GM21360 (cell line): ENCODE data around the gene SLC16A10.
"Not testable (repeated sequence)": the region's sequence is repeated elsewhere in the genome, so short reads cannot be mapped to it uniquely, and the experiment has no call there.

ENCODE experiments used
- ATAC-seq: cut with Tn5 transposase; IDR thresholded peaks from one replicate; pipeline ENCODE4 v1.9.1; 2021; ENCODE audit warnings: mild to moderate bottlenecking, moderate library complexity; ENCODE audit not compliant: unreplicated experiment

The SLC16A10 gene

DNA sequence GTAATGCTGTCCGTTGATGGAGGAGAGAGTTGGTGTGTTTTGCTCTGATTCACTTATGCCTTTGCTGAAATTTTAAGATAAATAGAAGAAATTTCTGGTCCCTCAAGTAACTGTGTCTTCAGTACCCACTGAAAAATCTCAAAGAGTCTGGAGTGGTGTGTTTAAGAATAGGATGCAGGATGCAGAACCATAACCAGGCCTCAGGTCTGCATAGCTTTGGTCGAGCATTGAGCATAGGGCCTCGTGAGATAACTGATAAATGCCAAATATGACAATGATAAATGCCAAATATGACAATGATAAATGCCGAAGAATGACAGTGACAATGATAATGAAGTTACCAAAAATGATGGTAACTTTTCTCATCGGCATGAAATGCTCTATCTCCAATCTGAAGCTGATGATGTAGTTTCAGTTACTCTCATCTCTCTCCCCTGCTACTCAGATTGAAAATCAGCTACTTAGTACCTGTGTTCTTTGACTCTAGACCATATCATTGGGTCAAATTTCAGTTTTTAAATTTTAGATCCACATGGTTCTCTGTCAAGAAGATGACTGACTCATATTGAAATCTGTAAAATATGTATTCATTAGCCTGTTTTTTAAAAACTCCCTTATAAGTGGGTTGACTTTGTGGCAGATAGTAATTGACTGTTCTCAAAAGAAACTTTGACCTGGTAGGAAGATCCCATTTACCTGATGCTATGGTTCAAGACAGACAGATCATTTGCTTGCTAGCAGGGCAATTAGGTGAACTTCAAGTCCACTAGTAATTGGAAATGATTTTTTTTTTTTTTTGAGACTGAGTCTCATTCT lies 96.6 kb downstream of the SLC16A10 start:
- no peak for ATAC-seq

DNA sequence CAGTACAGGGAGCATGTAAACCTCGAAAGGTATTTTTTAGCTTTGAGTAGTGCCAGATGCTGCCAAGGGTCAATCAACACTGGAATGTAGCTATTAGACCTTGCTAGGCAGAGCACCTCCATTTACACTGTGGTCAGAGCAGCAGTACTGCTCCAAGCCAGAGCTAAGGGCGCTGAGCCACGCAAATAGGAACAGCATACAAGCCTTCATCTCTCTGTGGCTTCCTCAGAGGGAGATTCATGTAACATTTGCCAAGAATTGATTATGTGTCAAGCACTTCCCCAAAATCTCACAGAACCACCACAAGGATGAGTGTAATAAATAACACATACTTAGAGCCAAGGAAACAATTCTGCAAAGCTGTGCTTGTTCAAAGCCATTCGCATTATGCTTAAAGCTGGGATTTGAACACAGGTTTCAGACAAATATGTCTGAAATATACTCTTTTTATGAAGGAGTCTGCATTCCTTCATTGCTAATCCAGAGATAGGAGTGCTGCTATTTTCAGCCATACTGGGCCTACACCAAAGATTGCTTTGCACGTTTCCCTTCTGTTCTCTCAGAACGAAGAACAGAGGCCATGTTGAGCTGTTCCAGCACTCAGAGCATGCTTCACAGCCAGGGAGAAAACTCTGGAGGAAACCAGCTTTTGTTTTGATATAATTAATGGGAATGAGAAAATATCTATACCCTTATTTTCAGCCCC lies 97.7 kb downstream of the SLC16A10 start:
- no peak for ATAC-seq

DNA sequence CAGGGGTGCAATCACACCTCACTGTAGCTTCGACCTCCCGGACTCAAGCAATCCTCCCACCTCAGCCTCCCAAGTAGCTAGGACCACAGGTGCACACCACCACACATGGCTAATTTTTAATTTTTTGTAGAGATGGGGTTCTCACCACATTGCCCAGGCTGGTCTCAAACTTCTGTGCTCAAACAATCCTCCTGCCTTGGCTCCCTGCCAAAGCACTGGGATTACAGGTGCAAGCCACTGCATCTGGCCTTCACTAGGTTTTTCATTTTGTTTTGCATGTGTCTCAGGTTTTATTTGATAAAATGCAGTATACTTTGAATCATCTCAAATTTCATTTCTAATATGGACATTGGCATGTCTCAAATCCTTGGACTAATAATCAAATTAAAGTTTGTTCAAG lies 98.7 kb downstream of the SLC16A10 start:
- ATAC-seq = no peak

DNA sequence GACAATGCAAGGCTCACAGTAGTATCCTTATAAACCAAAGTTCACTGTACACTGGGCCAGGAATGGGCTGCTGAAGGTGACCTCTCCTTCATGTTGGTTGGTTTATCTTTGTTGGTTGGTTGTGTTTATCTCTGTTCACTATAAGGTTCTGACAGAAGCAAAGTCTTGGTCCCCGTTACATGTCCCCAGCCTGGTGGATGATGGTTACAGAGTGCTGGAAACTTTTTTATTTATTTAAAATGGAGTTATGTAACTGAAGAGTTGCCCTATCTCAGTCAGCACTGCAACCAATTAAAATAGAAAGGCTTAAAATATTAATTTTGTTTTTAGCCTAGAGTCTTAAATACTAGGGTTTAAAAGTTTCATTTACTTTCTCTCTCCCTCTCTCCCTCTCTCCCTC lies 100.6 kb downstream of the SLC16A10 start:
- ATAC-seq = no peak

DNA sequence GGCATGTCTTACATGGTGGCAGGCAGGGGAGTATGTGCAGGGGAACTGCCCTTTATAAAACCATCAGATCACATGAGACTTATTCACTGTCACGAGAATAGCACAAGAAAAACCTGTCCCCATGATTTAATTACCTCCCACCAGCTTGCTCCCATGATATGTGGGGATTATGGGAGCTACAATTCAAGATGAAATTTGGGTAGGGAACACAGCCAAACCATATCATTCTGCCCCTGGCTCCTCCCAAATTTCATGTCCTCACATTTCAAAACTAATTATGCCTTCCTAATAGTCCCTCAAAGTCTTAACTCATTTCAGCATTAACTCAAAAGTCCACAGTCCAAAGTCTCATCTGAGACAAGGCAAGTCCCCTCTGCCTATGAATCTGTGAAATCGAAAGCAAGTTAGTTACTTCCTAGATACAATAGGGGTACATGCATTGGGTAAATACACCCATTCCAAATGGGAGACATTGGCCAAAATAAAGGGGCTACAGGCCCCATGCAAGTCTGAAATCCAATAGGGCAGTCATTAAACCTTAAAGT lies 102.4 kb downstream of the SLC16A10 start:
- not testable (repeated sequence) for ATAC-seq

DNA sequence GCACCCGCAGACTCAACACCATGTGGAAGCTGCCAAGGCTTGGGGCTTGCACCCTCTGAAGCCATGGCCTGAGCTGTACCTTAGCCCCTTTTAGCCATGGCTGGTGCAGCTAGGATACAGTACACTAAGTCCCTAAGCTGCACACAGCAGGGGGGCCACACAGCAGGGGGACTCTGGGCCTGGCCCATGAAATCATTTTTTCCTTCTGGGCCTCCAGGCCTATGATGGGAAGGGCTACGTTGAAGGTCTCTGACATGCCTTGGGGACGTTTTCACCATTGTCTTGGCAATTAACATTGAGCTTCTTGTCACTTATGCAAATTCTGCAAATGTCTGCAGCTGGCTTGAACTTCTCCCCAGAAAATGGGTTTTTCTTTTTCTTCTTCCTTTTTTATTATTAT lies 103.3 kb downstream of the SLC16A10 start:
- ATAC-seq = no peak

DNA sequence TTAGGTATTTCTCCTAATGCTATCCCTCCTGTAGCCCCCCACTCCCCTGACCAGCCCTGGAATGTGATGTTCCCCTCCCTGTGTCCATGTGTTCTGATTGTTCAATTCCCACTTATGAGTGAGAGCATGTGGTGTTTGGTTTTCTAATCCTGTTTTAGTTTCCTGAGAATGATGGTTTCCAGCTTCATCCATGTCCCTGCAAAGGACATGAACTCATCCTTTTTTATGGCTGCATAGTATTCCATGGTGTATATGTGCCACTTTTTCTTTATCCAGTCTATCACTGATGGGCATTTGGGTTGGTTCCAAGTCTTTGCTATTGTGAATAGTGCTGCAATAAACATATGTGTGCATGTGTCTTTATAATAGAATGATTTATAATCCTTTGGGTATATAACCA lies 103.8 kb downstream of the SLC16A10 start:
- not testable (repeated sequence) for ATAC-seq

DNA sequence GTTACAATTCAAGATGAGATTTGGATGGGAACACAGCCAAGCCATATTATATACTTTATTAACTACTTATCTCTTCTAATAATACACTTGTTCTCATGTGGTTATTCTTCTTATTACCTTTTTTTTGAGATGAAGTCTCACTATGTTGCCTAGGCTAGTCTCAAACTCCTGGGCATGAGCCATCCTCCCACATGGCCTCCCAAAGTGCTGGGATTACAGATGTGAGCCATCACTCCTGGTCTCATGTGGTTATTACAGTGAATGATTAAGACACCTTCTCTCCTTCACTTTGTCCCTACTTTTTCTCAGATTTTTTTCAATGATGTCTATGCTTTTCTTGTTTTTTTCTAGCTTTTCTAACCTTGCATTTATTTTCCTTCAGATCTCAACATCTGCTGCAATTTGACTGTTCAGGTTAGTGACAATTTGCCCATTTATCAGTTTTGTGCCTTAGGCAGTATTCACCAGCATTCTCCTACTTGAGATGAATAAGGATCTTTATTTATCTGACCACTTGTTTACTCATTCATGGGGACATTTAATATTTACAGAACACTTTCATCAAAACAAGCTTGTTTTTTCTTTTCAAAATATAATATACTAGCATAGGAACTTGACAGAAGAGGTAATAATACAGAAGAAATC lies 105.7 kb downstream of the SLC16A10 start:
- ATAC-seq = no peak

DNA sequence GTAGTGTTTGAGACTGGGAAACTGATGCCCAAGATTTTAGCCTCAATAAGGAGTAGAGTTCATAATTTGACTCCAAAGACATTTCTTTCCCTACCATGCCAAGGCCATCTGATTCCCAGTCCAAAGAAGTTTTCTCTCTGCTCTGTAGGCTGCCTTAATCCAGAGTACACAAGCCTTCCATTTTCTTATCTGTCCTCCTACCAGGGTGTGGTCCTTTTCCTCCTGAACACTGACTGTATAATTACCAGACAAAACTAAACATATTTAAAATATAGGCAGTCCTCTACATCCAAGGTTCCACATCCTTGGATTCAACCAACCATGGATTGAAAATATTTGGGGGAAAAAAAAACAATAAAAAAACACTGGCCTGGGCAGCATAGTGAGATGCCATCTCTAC lies 108.4 kb downstream of the SLC16A10 start:
- no peak for ATAC-seq

DNA sequence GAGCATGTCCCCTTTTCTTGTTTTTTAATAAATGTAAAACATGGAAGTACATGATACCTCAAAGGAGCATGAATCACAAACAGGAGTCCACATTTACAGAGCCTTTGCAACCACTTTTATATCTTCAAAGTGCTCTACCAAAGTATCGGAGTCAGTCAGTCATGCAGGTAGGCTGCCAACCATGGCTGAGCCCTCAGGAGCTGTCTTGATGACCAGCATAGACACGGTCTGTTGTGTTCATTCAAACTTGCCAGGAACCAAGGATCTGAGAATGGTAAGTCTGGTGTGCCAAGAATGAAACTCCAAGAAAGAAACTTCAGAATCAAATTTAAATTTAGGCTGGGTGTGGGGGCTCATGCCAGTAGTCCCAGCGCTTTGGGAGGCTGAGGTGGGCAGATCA lies 111.5 kb downstream of the SLC16A10 start:
- no peak for ATAC-seq

DNA sequence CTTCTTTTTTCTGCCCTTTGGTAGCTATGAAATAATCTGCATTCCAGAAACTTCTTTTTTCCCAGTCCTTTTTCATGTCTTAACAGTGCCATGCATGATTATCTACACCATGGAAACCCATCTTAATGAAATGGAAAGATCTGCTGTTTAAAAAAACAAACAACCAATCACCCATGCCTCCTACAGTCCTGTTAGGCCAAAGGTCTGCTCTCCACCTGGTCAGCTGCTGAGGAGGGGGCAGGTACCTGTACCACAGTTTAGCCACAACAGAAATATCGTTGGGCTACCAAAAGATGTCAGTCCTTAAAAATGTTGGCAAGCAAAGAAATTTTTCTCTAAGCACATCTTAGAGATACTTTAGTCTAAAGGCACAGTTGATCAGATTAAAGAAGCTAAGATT lies 112.6 kb downstream of the SLC16A10 start:
- no peak for ATAC-seq

DNA sequence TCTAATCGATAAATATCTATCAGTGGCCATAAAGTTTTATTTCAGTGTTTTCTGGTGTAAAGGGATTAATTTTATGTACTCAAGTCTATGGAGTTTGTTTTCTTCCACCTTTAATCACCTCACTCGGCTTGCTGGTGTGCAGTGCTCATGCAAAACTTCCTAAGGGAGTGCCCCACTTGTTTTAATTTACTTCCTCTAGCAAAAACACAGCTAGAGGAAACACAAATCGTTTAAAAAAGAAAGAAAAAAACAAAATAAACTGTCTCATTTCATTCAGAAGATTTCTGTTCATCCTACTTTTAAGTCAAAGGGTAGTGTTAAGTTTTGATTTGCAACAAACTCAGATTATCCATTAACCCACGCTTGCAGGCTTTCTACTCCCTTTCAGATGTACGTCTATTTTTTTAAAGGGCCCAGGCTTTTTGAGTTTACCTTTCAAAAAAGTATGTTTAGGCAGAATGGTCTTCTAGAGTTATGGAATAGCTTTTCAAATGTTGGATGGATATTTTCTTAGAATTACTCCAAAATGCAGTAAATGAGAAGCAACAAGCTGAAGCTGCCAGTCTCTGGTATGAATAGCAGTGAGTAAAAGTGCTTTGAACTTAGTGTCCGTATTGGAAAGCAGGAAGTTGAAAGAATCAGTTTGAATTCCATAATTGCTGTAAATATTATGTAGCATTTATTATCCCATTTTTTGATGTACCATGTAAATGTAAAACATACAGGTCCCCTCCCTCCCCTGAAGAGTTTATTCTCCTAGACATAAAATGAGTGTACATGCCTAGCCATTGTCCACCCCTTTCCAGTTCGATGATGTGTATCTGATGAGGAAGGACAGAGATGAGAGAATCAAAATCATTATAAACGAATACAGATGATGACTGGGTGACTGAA lies 113.3 kb downstream of the SLC16A10 start:
- no peak for ATAC-seq

DNA sequence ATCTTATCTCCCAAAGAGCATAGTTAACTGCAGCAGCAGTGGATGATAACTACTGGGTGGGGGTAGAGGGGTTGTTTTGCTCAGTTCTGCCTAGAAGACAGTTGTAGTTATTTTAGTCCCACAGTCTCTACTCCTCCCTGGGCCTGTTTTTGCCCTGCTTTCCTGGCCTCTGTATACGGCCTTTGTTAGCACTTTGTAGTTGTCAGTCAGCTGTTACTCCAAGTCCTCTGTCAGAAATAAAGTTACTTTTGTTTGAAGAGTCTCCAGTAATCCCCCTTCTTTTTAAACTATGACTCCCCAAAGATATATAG lies 113.9 kb downstream of the SLC16A10 start:
- ATAC-seq = no peak

DNA sequence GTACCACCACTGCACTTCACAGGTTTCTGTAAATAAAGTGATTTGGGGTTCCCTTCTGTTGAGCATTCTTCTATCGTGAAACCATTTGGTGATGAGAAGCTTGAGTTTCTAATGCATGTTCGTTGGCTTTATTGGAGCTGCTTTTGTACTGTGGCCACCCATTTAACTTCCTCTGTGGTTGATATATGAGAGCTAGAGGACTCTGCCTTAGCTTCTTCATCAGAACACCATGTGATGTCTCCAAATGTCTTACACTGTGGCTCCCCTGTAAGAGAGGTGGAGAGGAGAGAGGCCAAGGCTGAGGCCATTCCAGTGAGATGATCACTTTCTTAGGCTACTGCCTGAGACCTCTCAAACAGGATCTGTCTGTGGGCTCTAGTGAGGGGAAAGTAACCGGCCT lies 114.5 kb downstream of the SLC16A10 start:
- ATAC-seq = no peak

DNA sequence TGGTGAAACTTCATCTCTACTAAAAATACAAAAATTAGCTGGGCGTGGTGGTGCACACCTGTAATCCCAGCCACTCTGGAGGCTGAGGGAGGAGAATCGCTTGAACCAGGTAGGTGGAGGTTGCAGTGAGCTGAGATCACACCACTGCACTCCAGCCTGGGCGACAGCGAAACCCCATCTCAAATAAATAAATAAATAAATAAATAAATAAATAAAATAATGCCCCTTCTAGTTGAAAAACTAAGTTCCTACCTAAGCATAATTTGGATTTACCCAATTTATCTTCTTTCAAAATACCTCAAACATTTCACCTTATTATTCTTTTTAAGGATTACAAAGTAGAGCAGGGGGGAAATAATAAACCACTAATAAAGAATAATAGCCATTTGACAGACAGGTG lies 116.2 kb downstream of the SLC16A10 start:
- ATAC-seq = not testable (repeated sequence)

DNA sequence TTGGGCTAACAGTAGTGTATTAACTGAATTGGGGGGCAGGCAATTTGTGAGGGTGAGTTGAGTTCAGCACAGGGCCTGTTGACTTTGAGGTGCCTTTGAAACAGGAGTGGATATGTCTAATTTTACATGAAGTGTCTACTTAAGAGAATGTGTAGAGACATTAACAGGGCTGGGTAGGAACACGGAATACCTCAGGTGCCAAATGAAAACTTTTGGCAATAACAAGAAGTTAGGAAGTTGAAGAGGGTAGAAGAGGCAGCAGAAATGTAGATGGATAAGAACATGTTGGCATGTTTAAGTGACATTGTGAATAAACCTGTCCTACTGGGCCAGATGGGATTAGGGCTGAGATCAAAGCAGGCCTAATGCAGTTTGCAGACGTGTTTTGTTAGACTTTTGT lies 117.0 kb downstream of the SLC16A10 start:
- no peak for ATAC-seq

DNA sequence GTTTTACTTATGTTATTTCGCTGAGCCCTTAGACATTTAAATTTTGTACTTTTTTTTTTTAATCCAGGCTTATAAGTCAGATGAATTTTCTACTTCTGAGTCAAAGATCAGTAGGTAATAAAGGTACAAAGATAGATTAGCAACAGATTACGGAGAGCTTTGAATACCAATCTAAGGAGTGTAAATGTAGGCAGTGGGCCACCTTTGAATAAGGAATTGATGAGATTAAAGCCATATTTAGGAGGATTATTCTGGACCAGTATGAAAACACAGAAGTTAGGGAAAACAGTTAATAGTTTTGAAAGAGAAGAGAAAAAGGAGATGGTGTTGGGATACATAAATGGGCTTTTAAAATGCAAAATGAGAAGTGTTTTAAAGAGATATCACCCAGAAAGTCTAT lies 117.6 kb downstream of the SLC16A10 start:
- no peak for ATAC-seq

DNA sequence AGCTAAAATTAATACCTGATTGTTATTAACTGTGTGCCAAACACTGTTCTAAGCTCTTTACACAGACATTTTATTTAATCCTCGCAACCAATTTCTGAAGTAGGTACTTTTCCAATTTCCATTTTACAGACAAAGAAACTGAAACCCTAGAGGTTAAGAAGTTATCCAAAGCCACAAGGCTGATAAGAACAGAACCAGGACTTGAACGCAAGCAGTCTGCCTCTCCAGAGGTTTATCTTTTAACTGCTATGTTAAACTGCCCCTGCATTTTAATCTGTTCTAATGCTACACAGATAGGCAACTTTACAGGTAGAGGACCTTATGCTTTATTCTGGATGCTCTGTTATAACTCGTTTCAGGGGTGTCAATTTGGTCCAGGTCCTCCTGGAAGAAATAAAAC lies 118.2 kb downstream of the SLC16A10 start:
- no peak for ATAC-seq

DNA sequence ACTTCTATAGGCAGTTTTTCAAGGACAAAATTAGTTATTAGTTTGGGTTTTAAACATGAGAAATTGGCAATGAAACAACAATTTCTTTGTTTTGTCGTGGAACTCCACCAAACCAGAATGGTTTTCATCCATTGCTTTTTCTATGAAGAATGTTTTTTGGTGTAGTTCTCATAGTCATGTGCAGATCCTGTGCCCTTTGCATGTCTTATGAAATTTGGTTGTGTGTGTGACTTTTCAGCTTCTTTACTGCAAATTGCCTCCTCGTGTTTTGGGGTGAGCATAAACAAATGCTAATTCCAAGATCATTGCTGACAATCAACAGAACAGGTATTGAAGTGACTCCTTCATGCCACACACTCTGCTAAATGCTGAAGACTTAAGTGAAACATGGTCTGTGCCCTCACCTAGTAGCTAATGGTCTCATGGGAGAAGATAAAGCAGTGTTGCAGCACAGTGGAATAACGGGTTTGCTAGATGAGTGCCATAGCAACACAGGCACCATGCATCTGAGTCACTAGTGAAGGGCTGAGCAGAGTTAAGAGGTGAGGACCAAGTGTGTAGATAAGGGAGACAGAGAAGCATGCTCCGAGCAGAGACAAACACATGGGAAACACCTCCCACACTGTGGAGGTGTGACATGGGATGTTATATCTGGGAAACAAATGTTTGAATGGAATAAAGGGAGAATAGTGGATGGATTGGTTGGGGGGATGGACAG lies 120.0 kb downstream of the SLC16A10 start:
- no peak for ATAC-seq

DNA sequence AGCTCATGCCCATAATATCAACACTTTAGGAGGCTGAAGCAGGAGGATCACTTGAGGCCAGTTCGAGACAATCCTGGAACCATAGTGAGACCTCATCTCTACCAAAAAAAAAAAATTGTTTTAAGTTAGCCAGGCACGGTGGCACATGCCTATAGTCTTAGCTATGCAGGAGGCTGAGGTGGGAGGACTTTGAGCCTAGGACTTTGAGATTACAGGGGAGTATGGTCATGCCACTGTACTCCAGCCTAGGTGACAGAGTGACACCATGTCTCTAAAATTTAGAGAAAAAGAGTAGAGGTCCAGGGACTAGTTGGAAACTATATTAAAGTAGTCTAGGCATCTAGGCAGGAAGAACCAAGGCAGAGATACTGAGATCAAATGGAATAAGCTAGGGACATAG lies 121.6 kb downstream of the SLC16A10 start:
- ATAC-seq = no peak
